GM18873 (cell line): ENCODE results near the gene AQP9.
"Not testable (repeated sequence)": the region's sequence is repeated elsewhere in the genome, so short reads cannot be mapped to it uniquely, and the experiment has no call there.

Experiments used
- ATAC-seq: cut with Tn5 transposase; IDR thresholded peaks from one replicate; pipeline ENCODE4 v1.9.1; 2021; ENCODE audit warnings: mild to moderate bottlenecking, moderate library complexity, moderate number of reproducible peaks; ENCODE audit not compliant: unreplicated experiment, low FRiP score

The AQP9 gene

DNA sequence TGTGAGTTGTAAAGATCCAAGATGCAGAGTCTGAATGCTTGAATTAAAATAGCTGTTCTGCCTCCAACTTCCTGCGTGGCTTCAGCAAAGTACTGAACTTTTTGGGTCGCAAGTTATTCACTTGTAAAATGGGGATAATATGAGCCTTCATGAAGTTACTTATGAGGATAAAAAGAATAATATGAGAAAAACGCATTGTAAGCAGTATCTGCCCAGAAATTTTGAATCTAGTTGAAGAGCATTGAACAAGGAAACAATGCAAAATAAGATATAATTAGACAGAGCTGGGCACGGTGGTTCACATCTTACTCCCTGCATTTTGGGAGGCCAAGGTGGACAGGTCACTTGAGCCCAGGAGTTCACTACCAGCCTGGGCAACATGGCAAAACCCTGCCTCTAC lies 37.8 kb downstream of the AQP9 start:
- no peak for ATAC-seq

DNA sequence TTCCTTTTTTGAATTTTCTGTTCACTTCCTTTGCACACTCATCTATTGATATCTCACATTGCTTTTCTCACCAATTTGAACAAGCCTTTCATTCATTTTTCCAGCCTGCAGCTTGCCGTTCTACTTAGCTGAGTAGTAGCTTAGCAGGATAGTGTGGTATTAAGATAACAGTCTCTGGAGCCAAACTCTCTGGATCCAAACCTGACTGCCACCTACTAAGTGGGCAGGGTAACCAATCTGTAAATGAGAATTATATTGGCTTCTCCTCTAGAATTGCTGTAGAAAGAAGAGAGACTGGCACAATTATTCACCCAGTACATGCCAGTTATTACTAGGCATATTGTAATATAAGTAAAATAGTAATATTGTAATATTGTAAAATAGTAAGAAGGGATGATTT lies 40.5 kb downstream of the AQP9 start:
- ATAC-seq: no peak

DNA sequence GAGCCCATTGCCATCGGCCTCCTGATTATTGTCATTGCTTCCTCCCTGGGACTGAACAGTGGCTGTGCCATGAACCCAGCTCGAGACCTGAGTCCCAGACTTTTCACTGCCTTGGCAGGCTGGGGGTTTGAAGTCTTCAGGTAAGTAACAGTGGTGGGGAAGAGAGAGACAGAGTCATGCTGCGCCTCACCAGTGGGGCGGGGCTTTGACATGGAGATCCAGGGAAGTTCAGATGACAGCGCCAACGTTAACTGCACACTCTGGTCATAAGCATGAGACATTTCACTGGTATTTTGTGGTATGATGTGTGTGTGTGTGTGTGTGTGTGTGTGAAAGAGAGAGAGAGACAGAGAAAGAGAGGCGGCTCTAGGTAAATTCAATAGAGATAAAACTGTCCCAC lies 41.0 kb downstream of the AQP9 start:
- no peak for ATAC-seq

DNA sequence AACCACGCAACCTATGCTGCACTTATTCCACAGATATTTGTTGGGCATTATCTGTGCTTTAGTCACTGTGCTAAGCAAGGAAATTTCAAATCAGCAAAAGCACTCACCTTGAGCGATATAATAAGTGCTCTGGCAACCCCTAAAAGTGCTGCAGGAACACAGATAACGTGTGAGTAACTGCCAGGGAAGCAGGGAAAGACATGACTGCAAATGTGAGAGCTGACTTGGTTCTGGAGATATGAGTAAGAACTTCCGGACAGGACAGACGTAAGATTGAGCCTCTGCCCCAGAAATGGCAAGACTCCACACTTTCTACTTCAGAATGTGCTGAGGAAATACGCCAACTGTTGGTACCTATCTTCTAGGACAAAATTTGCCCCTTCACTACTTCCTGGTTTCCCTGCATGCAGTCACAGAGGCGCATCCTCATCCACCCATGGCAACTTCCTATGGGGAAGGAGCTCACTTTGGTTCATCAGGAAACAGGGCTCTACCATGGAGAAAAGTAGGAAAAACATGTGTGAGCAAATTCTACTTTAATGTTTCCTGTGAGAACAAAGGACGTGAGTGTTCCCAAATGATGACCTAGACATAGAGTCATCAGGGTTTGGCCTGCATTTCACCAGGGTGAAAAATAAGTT lies 41.7 kb downstream of the AQP9 start:
- no peak for ATAC-seq

DNA sequence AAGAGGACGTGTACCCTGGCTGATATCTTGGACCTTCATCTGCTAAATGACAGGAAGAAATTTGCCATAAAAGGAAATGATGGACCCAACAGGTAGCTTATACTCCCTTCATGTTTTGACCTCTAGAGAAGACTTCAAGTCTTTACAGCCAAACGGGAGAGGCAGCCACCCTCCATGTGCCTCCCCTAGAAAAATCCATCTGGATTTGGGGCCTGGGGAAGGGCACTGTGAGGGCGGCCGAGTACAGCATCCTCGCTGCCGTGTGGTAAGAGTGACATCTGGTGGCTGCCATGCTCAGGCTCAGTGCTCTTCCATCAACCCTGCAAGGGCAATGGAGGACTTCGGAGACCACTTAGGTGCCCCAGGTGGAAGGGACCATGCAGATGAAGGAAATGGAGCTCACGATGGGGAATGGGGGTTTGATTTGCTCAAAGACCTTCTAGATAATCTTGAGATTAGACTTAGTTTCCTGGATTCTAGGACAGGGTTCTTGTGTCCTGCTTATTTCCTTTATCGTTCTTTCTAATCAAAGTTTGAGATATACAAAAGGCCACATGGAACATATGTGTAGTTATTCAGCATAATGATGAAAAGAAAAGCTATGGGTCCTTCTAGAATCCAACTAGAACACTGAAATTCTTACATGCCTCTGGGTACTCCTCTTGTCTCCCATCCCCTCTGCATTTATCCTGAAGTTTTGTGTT lies 44.4 kb downstream of the AQP9 start:
- no peak for ATAC-seq

DNA sequence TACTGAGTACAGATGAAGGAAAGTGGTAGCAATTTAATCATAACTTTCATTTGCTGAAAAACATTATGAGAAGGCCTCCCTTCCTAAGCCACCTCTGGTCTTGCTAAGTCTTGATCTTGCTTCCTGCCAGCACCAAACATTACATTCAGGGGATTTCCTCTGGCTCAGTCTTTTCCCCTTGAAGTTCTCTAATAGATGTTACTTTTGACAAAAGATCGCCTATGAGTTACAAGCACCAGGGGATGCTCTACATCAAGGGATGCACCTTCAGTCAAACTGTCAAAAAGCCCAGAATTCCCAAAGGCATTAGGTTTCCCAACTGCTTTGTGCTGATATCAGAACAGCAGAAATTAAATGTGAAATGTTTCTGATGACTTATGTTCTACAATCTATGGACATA lies 47.3 kb downstream of the AQP9 start:
- ATAC-seq: no peak

DNA sequence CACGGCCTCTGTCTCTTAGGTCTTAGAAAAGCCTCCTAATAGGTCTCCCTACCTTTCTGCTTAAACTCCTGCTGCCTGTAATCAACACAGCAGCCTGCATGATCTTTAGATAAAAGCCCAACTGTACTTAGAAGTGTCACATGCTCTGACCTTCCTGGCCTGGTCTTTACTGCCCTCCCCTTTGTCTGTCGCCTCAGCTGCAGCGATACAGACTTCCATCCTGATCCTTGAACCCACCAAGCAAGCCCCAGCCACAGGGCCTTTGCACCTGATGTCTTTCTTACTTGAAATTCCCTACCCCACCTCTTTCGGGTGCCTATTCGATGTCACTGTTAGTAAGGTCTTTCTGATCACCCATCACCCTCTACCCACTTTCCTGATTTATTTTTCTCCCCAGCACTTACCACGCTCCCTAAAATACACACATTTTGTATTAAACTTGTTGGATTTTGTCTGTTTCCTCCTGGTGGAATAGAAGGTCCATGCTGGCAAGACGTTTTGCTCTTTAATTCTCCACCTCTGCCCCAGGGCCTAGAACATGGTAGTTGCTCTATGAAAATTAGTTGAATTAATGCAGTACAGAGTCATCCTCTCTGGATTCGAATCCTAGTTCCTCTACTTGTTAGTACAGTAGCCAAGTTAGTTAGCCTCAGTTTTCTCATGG lies 51.1 kb downstream of the AQP9 start:
- ATAC-seq: no peak

DNA sequence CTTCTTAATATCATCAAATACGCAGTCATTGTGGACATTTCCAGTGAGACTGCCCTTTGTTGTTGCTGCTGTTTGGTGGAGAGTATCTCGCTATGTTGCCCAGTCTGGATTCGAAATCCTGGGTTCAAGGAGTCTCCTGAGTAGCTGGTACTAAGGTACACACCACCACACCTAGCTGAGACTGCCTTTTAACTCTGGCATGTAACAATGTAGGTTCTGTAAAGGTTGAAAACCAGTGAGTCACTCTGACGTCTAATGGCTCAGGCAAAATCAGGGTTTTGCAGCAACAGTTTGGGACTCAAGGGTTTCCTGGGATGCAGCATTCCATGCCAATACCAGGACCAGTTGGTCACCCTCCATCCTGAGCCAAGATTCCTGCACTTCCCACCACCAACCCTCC lies 52.2 kb downstream of the AQP9 start:
- no peak for ATAC-seq

DNA sequence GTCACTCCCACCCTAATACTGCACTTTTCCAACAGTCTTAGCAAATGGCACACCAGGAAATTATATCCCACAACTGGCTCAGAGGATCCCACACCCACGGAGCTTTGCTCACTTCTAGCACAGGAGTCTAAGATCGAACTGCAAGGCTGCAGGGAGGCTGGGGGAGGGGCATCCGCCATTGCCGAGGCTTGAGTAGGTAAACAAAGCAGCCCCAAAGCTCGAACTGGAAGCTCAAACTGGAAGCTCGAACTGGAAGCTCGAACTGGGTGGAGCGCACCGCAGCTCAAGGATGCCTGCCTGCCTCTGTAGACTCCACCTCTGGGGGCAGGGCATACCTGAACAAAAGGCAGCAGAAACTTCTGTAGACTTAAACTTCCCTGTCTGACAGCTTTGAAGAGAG lies 55.5 kb downstream of the AQP9 start:
- not testable (repeated sequence) for ATAC-seq

DNA sequence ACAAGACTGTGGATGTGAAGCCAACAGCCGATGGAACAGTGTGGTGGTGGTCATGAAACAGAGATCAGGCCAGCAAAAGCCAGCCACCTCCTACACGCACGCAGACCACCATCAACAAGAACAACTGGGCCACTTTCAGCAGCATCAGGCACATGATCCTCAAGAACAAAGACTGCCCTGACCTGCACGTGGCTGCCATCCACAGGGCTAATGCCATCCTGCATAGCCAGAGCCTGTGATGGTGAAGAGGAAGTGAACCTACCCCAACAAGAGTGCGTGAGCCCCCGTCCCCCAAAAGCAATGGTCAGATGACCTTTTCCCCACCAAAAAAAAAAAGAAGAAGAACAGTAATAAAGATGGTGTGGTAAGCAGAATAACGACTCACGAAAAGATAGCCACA lies 62.6 kb downstream of the AQP9 start:
- ATAC-seq: no peak

DNA sequence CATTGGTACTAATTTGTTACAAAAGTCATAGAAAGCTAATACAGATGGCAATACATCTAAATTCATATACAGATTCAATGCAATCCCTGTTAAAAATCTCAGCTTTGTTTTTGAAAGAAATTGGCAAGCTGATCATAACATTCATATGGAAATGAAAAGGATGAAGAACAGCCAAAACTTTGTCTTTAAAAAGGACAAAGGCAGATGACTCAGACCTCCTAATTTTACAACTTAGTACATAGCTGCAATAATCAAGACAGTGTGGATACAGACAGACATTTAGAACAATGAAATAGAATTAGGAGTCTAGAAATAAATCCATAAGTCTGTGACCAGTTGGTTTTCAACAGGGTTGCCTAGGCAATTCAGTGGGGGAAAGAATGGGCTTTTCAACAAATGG lies 63.3 kb downstream of the AQP9 start:
- no peak for ATAC-seq

DNA sequence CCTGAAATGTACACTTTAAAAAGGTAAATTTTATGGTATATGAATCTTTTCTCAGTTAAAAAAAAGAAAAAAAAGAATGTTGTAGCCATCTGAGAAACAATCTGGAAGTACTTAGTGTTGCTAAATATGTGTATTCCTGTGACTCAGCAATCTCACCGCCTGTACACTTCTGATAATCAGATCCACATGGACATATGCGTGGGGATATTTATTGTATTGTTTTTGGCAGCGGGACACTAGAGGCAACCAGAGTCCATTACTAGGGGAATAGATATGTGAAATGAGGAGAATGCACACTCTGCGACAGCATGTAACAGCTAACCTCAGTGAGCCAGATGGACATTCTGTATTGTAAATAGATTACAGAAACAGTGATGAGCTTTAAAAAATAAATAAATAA lies 65.4 kb downstream of the AQP9 start:
- no peak for ATAC-seq

DNA sequence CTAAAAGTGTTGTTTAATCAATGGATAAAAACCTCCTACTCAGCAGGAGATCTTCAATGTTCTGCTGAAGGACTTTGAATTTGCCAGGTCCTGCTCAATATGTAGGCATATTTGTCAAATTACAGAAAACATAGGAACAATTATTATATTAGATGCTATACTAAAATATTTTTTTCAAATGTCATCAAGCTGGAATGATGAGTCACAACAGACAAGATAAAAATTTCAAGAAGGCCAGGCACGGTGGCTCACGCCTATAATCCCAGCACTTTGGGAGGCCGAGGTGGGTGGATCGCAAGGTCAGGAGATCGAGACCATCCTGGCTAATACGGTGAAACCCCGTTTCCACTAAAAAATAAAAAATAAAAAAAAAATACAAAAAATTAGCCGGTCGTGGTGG lies 68.0 kb downstream of the AQP9 start:
- no peak for ATAC-seq

DNA sequence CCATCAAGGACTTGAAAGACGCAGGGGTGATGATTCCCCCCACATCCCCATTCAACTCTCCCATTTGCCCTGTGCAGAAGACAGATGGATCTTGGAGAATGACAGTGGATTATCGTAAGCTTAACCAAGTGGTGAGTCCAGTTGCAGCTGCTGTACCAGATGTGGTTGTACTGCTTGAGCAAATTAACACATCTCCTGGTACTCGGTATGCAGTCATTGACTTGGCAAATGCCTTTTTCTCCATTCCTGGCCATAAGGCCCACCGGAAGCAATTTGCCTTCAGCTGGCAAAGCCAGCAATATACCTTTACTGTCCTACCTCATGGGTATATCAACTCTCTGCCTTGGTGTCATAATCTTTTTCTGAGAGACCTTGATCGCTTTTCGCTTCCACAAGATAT lies 70.0 kb downstream of the AQP9 start:
- ATAC-seq: not testable (repeated sequence)

DNA sequence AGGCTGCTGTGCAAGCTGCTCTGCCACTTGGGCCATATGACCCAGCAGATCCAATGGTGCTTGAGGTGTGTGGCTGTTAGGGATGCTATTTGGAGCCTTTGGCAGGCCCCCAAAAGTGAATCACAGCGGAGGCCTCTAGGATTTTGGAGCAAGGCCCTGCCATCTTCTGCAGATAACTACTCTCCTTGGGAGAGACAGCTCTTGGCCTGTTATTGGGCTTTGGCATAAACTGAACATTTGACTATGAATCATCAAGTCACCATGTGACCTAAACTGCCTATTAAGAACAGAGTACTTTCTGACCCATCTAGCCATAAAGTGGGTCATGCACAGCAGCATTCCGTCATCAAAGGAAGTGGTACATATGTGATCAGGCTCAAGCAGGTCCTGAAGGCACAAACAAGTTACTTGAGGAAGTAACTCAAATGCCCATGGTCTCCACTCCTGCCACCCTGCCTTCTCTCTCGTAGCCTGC lies 70.9 kb downstream of the AQP9 start:
- ATAC-seq: not testable (repeated sequence)

DNA sequence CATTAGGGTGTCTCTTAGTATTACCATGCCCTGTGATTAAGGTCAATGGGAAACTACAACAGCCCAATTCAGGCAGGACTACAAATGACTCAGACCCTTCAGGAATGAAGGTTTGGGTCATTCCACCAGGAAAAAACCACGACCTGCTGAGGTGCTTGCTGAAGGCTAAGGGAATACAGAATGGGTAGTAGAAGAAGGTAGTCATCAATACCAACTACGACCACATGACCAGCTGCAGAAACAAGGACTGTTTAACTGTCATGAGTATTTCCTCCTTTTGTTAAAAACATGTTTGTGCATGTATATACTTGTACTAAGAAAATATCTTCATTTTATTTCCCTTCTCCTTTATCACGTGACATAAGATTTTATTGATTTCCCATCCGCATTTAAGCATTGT lies 71.8 kb downstream of the AQP9 start:
- not testable (repeated sequence) for ATAC-seq

DNA sequence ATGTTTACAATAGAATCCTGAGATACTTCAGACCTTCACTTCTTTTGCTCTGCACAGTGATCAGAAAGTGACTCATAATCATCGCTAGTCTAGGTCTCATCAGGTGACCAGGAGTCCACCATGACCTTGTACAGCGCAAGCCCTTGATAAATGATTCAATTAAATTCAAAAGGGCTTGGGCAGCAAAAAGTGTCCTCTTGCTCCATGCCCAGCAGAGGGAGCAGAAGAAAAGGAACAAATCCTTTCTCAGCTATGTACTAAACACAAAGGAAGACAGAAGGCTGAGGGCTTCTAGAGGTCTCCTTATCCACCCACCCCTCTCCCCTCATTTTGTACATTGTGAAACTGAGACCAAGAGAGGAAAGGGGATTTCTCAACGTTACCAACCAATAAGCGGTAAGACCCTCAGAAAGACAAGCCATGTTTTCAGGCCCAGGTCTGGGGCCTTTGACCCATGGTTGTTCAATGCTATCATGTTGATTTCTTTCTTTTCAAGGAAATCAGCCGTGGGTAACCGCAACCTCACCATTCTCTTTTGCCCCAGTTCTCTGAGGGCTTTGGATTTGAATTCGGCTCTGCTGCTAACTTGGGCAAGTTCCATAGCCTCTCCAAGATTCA lies 74.8 kb downstream of the AQP9 start:
- no peak for ATAC-seq

DNA sequence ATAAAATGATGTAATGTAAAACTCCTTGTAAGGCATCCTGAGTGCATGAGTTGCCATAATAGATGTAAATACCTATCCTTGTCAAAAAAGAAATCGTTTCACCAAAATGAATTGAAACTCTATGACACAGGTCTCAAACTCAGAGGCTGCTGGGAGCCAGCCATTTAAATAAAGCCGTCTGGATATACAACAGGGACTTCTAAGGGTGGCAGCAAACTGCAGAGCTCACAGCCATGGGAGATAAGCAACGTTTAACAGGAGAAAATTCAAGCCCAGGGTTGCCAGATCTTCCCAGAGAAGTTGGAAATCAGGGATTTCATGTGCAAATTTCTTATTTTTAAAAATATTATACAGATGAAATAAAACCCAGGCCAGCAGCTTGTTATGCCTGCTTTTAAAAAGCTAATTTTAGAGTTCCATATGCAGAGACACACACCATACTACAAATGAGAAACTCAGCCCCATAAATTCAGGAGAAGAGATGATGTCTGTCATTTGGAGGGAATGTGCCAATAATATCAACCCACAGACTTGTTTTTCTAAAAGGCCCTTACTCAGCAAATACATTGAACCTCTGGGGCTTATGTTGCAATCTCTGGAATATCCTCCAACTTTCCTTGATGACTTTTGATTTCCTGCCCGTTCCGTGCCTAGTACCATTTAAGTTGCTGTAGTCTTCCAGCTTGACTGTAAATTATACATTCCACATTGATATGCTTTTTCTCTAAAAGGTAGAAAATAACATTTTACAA lies 75.6 kb downstream of the AQP9 start:
- no peak for ATAC-seq

DNA sequence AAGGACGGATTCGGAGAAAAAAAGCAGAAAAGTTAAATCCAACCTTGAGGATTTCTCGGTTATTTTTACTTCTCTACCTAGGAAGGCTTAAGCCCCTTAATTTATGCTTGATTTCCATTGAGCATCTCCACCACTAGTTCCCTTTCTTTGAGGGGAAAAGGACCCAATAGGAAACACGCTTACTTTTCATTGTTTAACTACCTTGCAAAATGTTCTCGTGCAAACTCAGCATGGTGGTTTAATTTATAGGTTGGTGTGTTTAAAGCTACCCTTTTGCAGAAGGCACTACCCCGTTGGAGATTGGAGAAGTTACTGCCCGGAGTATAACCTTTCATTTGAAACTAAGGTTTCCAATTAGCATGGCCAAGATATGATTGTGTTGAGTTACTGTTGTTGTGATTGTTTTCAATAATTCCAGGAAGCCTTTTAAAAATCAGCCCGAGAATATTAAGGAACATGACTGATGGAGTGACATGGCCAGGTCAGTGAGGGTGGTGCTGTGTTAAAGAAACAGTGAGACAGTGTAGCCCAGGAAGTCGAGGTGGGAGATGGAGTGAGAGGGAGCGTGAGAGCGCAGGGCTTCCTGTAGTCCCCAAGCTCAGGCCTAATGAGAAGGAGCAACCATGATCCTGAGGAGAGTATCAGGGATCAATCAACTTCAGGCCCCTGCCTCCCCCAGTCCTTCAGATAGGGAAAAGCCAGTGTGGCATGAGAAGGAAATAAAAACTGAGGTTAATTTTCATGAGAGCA lies 76.6 kb downstream of the AQP9 start:
- no peak for ATAC-seq

DNA sequence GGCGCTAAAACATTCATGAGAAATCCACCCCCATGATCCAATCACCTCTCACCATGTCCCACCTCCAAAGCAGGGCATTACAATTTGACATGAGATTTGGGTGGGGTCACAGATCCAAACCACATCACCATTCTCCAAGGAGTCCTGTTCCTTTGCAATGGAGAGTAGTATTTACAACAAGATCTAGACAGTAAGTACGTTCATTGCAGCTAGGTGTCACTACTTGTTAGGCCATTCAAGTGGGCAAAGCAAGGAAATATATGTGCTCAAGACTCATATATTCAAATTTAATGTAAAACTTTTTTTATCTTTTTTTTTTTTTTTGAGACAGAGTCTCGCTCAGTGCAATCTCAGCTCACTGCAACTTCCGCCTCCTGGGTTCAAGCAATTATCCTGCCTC lies 79.3 kb downstream of the AQP9 start:
- ATAC-seq: no peak
